Right lobe of liver (tissue), 6 donors: ENCODE results near the gene EPHB1. TPM values are rescaled to one million over a fixed set of nuclear protein-coding genes. Genes with fewer than 3 reads are reported as not detected.

Experiments
- ATAC-seq, 4 donors: fragments of 200-7000 bp; cut with Tn5 transposase; one replicate each; pipeline ENCODE4 v1.9.1; 2020; ENCODE audit warnings: mild to moderate bottlenecking in 4 of 4, moderate library complexity in 4 of 4
- DNase-seq, 3 donors: peaks; one replicate each; pipeline ENCODE4 v3.0.0-alpha.2; 2020
- H3K27ac ChIP-seq, 3 donors: fragments of 200-600 bp; one replicate each; pipeline ENCODE4 v1.8.0; 2022
- H3K27me3 ChIP-seq, 2 donors: fragments of 200-600 bp; one replicate each; pipeline ENCODE4 v1.8.0; 2022
- H3K36me3 ChIP-seq, 4 donors: fragments of 200-600 bp; sonication (generic) in 1 of 4; one replicate each; pipeline versions ENCODE4 v1.5.1 to v1.8.0; 2017 to 2022; ENCODE audit warnings: control low read depth in 1 of 4
- H3K4me1 ChIP-seq, 4 donors: fragments of 200-600 bp; sonication (generic) in 1 of 4; one replicate each; pipeline versions ENCODE4 v1.5.1 to v1.8.0; 2017 to 2022; ENCODE audit warnings: control low read depth in 1 of 4
- H3K4me3 ChIP-seq, 3 donors: fragments of 200-600 bp; one replicate each; pipeline ENCODE4 v1.8.0; 2022
- H3K9me3 ChIP-seq, 4 donors: fragments of 200-600 bp; sonication (generic) in 1 of 4; one replicate each; pipeline versions ENCODE4 v1.5.1 to v1.8.0; 2017 to 2022; ENCODE audit warnings: control low read depth in 1 of 4
- CTCF ChIP-seq, 4 donors: fragments of 200-600 bp in 3 of 4; fragments of 450-650 bp in 1 of 4; IDR thresholded peaks; one replicate each; pipeline versions ENCODE4 v1.5.1 to v1.8.0; 2016 to 2022; ENCODE audit warnings: antibody characterized with exemption in 4 of 4, mild to moderate bottlenecking in 2 of 4
- POLR2A ChIP-seq: fragments of 450-650 bp; IDR thresholded peaks from one replicate; pipeline ENCODE4 v1.6.1; 2017; ENCODE audit warnings: antibody characterized with exemption, mild to moderate bottlenecking
- WGBS: methylation state at CpG from one replicate; pipeline ENCODE4 v1.1.6; 2018; ENCODE audit warnings: low coverage, low lambda C conversion rate; ENCODE audit not compliant: insufficient coverage; ENCODE audit errors: missing lambda C conversion rate; 5-methylcytosine and 5-hydroxymethylcytosine counted together
- intact Hi-C, 2 donors: fragments of 100-400 bp; cut with DNase I; formaldehyde crosslinking; loops; one replicate each; pipeline versions ENCODE4 v1.11.2 to v1.14.1; 2022
- total RNA-seq, 6 experiments: library from RNA; depleted of rRNA in 2 of 6; stranded (reverse); fragments of >200 nt in 2 of 6; fragmentation: NEBNext Ultra II Directional in 3 of 6; extraction: Animal tissue kit (Norgen Biotek cat#: 25700) in 3 of 6; gene quantifications; one replicate each; pipeline versions ENCODE4 v1.1.0 to v1.2.4, GENCODE V29; 2016 to 2023
- donor health status: DM: no; HTN: yes; CAD: no.
- donor health status: DM: no; HTN: no; CAD: no.
- donor health status: DM: no; HTN: no; CAD: no.
- donor health status: DM: no; HTN: yes; CAD: no.
- donor health status: DM: no; HTN: yes; CAD: no.

EPHB1 gene
- total RNA-seq, 6 experiments from 2014 or later, result 0.63 to 10.9 (median 1.8) TPM

- intact Hi-C loops, result no loop called here
- H3K4me3 ChIP-seq, result no peak overlapping the region
- no peaks in the 10 kb centered on the region for H3K36me3 ChIP-seq
- no CpG with 5 or more reads among the region's 2 CpGs for WGBS
- TF ChIP-seq POLR2A (no peak), CTCF (IDR thresholded peaks at IDR 0.05) (no peak)
- H3K27me3 ChIP-seq, result no peaks in the 10 kb centered on the region
- no peak overlapping the region for H3K27ac ChIP-seq
- H3K4me1 ChIP-seq, result no peaks in the 10 kb centered on the region
- ATAC-seq (no peak), DNase-seq (no peak)
- no peaks in the 10 kb centered on the region for H3K9me3 ChIP-seq
Observed at GRCh38 chr3:134847349-134847748, 52.3 kb downstream of the EPHB1 start.

- ATAC-seq, result no peak
- TF ChIP-seq POLR2A (no peak), CTCF (IDR thresholded peaks at IDR 0.05) (no peak)
- H3K27me3 ChIP-seq, result no peaks in the 10 kb centered on the region
- no peak overlapping the region for H3K4me3 ChIP-seq
- no peak for DNase-seq
- no peak overlapping the region for H3K27ac ChIP-seq
- intact Hi-C loops, result no loop called here
- no peaks in the 10 kb centered on the region for H3K4me1 ChIP-seq
- no peaks in the 10 kb centered on the region for H3K36me3 ChIP-seq
- no peaks in the 10 kb centered on the region for H3K9me3 ChIP-seq
- 65% methylated on average over 5 of the region's 6 CpGs for WGBS
Observed at GRCh38 chr3:134849561-134849960, 54.5 kb downstream of the EPHB1 start.

- TF ChIP-seq CTCF (IDR thresholded peaks at IDR 0.05) (no peak), POLR2A (no peak)
- ATAC-seq (no peak), DNase-seq (no peak)
- Histone ChIP-seq H3K27me3 (no peaks in the 10 kb centered on the region), H3K36me3 (no peaks in the 10 kb centered on the region), H3K9me3 (no peaks in the 10 kb centered on the region), H3K4me1 (no peaks in the 10 kb centered on the region), H3K27ac (no peak overlapping the region), H3K4me3 (no peak overlapping the region)
- no CpG with 5 or more reads among the region's 3 CpGs for WGBS
- intact Hi-C loops, result no loop called here
Observed at GRCh38 chr3:134850761-134851160, 55.7 kb downstream of the EPHB1 start.

- Histone ChIP-seq H3K4me1 (no peaks in the 10 kb centered on the region), H3K9me3 (no peaks in the 10 kb centered on the region), H3K27ac (no peak overlapping the region), H3K4me3 (no peak overlapping the region), H3K36me3 (no peaks in the 10 kb centered on the region), H3K27me3 (no peaks in the 10 kb centered on the region)
- intact Hi-C loops, result no loop called here
- DNase-seq (no peak), ATAC-seq (no peak)
- 73% methylated on average over 3 of the region's 4 CpGs for WGBS
- TF ChIP-seq POLR2A, result no peak
- TF ChIP-seq CTCF (IDR thresholded peaks at IDR 0.05), result no peak
Observed at GRCh38 chr3:134852132-134852531, 57.1 kb downstream of the EPHB1 start.

GRCh38 chr3:134852893-134853351, 57.9 kb downstream of the EPHB1 start:
- no peak overlapping the region for H3K27ac ChIP-seq
- no peaks in the 10 kb centered on the region for H3K27me3 ChIP-seq
- intact Hi-C loops, result no loop called here
- H3K9me3 ChIP-seq, result no peaks in the 10 kb centered on the region
- no peaks in the 10 kb centered on the region for H3K36me3 ChIP-seq
- WGBS, result 46% methylated on average over 4 of the region's 4 CpGs
- H3K4me1 ChIP-seq, result no peaks in the 10 kb centered on the region
- TF ChIP-seq CTCF (IDR thresholded peaks at IDR 0.05) (no peak), POLR2A (no peak)
- ATAC-seq (peak in 1 of 4 donors; percentile 43), DNase-seq (no peak)
- H3K4me3 ChIP-seq, result no peak overlapping the region
